RPMI8226 (cell line): ENCODE measurements around the gene FRMD5.
A peak's percentile ranks its signal among the peaks of the same experiment; 100 is the strongest.
"Not testable (repeated sequence)": the region's sequence is repeated elsewhere in the genome, so short reads cannot be mapped to it uniquely, and the experiment has no call there.

Source experiments
- DNase-seq: peaks from one replicate; pipeline ENCODE4 v3.0.0-alpha.2; 2015

Gene FRMD5

GRCh38 chr15:43829951-43830540 lies 365.0 kb downstream of the FRMD5 start:
- not testable (repeated sequence) for DNase-seq

GRCh38 chr15:43828061-43828657 lies 366.9 kb downstream of the FRMD5 start:
- DNase-seq: peak; percentile 29

- peak; percentile 89 for DNase-seq
Observed at GRCh38 chr15:43826508-43827341, 368.3 kb downstream of the FRMD5 start, which contains the start of gene WDR76. Gene WDR76 (plus strand): TSS chr15:43827002. CDS start chr15:43827033, 31 bp downstream.

GRCh38 chr15:43826029-43826507 lies 369.0 kb downstream of the FRMD5 start:
- DNase-seq: no peak

GRCh38 chr15:43825305-43825704 lies 369.8 kb downstream of the FRMD5 start:
- not testable (repeated sequence) for DNase-seq

GRCh38 chr15:43824302-43825246 lies 370.5 kb downstream of the FRMD5 start, which contains the start of gene MFAP1:
Gene MFAP1 (minus strand): TSS chr15:43824690. CDS start chr15:43824569, 121 bp downstream.
- DNase-seq: peak; percentile 95

GRCh38 chr15:43821505-43821904 lies 373.6 kb downstream of the FRMD5 start:
- DNase-seq: no peak
